AG09319 (cell line): Measurements from ENCODE around the gene PAWR.

ENCODE experiments used
- DNase-seq: peaks from one replicate; pipeline ENCODE4 v3.0.0-alpha.2; 2010; ENCODE audit warnings: low read depth; ENCODE audit errors: extremely low read depth
- CTCF ChIP-seq: IDR thresholded peaks from 2 replicates; pipeline ENCODE4 v1.5.1; 2011; ENCODE audit warnings: low read depth, mild to moderate bottlenecking, inconsistent platforms, low read length, moderate library complexity

The PAWR gene

GRCh38 chr12:79645235-79645630 lies 45.5 kb downstream of the PAWR start:
- TF ChIP-seq CTCF, result no peak

GRCh38 chr12:79644274-79645234 lies 46.2 kb downstream of the PAWR start:
- TF ChIP-seq CTCF, result no peak
- DNase-seq, result no peak

More at GRCh38 chr12:79645235-79645630, 45.5 kb downstream of the PAWR start:
- DNase-seq, result no peak

GRCh38 chr12:79643821-79644220 lies 46.9 kb downstream of the PAWR start:
- DNase-seq, result no peak
- TF ChIP-seq CTCF, result no peak

- no peak for TF ChIP-seq CTCF
Observed at GRCh38 chr12:79638490-79638889, 52.3 kb downstream of the PAWR start.

GRCh38 chr12:79637093-79637492 lies 53.7 kb downstream of the PAWR start:
- no peak for DNase-seq
- no peak for TF ChIP-seq CTCF

More at GRCh38 chr12:79638490-79638889, 52.3 kb downstream of the PAWR start:
- DNase-seq, result no peak

- no peak for DNase-seq
- TF ChIP-seq CTCF, result no peak
Observed at GRCh38 chr12:79635676-79636075, 55.1 kb downstream of the PAWR start.

- TF ChIP-seq CTCF, result no peak
- DNase-seq, result no peak
Observed at GRCh38 chr12:79634957-79635471, 55.8 kb downstream of the PAWR start.
